ENCODE measurements around the gene PALM3.
A peak's percentile ranks its signal among the peaks of the same experiment; 100 is the strongest.

- TF ChIP-seq CTCF (conservative IDR thresholded peaks at IDR 0.05) (peak; percentile 99), ZFX (IDR thresholded peaks at IDR 0.05) (peak; percentile 43; the same call in 1 of the 2 replicates)
Observed at GRCh38 chr19:14073261-14073924, 11.5 kb upstream of the PALM3 start.

Data from C4-2B (cell line).